GM18868 (cell line): ENCODE results near the gene KCTD11.
"Not testable (repeated sequence)": the region's sequence is repeated elsewhere in the genome, so short reads cannot be mapped to it uniquely, and the experiment has no call there.

Experiments used
- ATAC-seq: cut with Tn5 transposase; IDR thresholded peaks from one replicate; pipeline ENCODE4 v1.9.1; 2021; ENCODE audit warnings: mild to moderate bottlenecking, moderate library complexity; ENCODE audit not compliant: unreplicated experiment

The KCTD11 gene

GRCh38 chr17:7341842-7342241 is 10.1 kb upstream of the KCTD11 start:
- no peak for ATAC-seq

GRCh38 chr17:7343250-7343649 is 8.7 kb upstream of the KCTD11 start:
- ATAC-seq, result no peak

- ATAC-seq, result no peak
Measured at GRCh38 chr17:7346761-7347614, 5.0 kb upstream of the KCTD11 start.

GRCh38 chr17:7347630-7348477 is 4.1 kb upstream of the KCTD11 start:
- ATAC-seq, result no peak

GRCh38 chr17:7348478-7349242 is 3.3 kb upstream of the KCTD11 start:
- no peak for ATAC-seq

- ATAC-seq, result no peak
Measured at GRCh38 chr17:7352503-7352889, 534 bp downstream of the KCTD11 start.

- ATAC-seq, result no peak
Measured at GRCh38 chr17:7352910-7353635, 1.1 kb downstream of the KCTD11 start.

GRCh38 chr17:7354262-7354843 is 2.4 kb downstream of the KCTD11 start:
- no peak for ATAC-seq

GRCh38 chr17:7355053-7355452 is 3.1 kb downstream of the KCTD11 start, which contains the start of gene TMEM95:
TMEM95 (plus strand) TSS chr17:7355156; CDS start chr17:7355205, 49 bp downstream.
- no peak for ATAC-seq

GRCh38 chr17:7355573-7355972 is 3.6 kb downstream of the KCTD11 start:
- ATAC-seq, result no peak

GRCh38 chr17:7356072-7356549 is 4.1 kb downstream of the KCTD11 start:
- no peak for ATAC-seq

- no peak for ATAC-seq
Measured at GRCh38 chr17:7356756-7357155, 4.8 kb downstream of the KCTD11 start.

- no peak for ATAC-seq
Measured at GRCh38 chr17:7357381-7357780, 5.4 kb downstream of the KCTD11 start.

- no peak for ATAC-seq
Measured at GRCh38 chr17:7361906-7362305, 9.9 kb downstream of the KCTD11 start.

GRCh38 chr17:7363311-7363710 is 11.3 kb downstream of the KCTD11 start:
- no peak for ATAC-seq

- ATAC-seq, result not testable (repeated sequence)
Measured at GRCh38 chr17:7365963-7366362, 14.0 kb downstream of the KCTD11 start.

GRCh38 chr17:7367083-7367482 is 15.1 kb downstream of the KCTD11 start:
- no peak for ATAC-seq

- ATAC-seq, result no peak
Measured at GRCh38 chr17:7367918-7368598, 16.1 kb downstream of the KCTD11 start.

- ATAC-seq, result not testable (repeated sequence)
Measured at GRCh38 chr17:7368599-7368994, 16.6 kb downstream of the KCTD11 start.
